ENCODE results near the gene SGCD.
"Not testable (repeated sequence)": the region's sequence is repeated elsewhere in the genome, so short reads cannot be mapped to it uniquely, and the experiment has no call there.

The SGCD gene

GRCh38 chr5:156589946-156590216 lies 262.9 kb downstream of the SGCD start:
- Mint-ChIP-seq H3K36me3 (no peaks in the 10 kb centered on the region), H3K4me1 (no peaks in the 10 kb centered on the region), H3K27ac (no peak overlapping the region), H3K9me3 (no peaks in the 10 kb centered on the region), H3K4me3 (no peak overlapping the region), H3K27me3 (peaks cover 9% of the 10 kb centered on the region in 2 donors)
- no peak for DNase-seq
- no peak for ATAC-seq (replicated peaks)

- peaks cover 9% of the 10 kb centered on the region in 2 donors for H3K27me3 Mint-ChIP-seq
- no peak for DNase-seq
- H3K4me1 Mint-ChIP-seq, result no peaks in the 10 kb centered on the region
- H3K36me3 Mint-ChIP-seq, result no peaks in the 10 kb centered on the region
- H3K9me3 Mint-ChIP-seq, result no peaks in the 10 kb centered on the region
- ATAC-seq (replicated peaks), result no peak
- no peak overlapping the region for H3K4me3 Mint-ChIP-seq
- H3K27ac Mint-ChIP-seq, result no peak overlapping the region
Measured at GRCh38 chr5:156590978-156591377, 264.0 kb downstream of the SGCD start.

GRCh38 chr5:156591631-156592030 lies 264.7 kb downstream of the SGCD start:
- Mint-ChIP-seq H3K27me3 (peaks cover 9% of the 10 kb centered on the region in 2 donors), H3K4me1 (no peaks in the 10 kb centered on the region), H3K36me3 (no peaks in the 10 kb centered on the region), H3K4me3 (no peak overlapping the region), H3K9me3 (no peaks in the 10 kb centered on the region), H3K27ac (no peak overlapping the region)
- ATAC-seq (replicated peaks) (no peak), DNase-seq (no peak)

GRCh38 chr5:156593546-156593945 lies 266.6 kb downstream of the SGCD start:
- Mint-ChIP-seq H3K4me3 (no peak overlapping the region), H3K9me3 (no peaks in the 10 kb centered on the region), H3K36me3 (no peaks in the 10 kb centered on the region), H3K27ac (no peak overlapping the region), H3K27me3 (peaks cover 5 to 6% of the 10 kb centered on the region in 2 donors), H3K4me1 (no peaks in the 10 kb centered on the region)
- no peak for DNase-seq
- no peak for ATAC-seq (replicated peaks)

GRCh38 chr5:156594406-156594805 lies 267.4 kb downstream of the SGCD start:
- no peaks in the 10 kb centered on the region for H3K36me3 Mint-ChIP-seq
- no peaks in the 10 kb centered on the region for H3K4me1 Mint-ChIP-seq
- no peak overlapping the region for H3K27ac Mint-ChIP-seq
- no peak overlapping the region for H3K4me3 Mint-ChIP-seq
- ATAC-seq (replicated peaks), result no peak
- DNase-seq, result no peak
- H3K9me3 Mint-ChIP-seq, result no peaks in the 10 kb centered on the region
- H3K27me3 Mint-ChIP-seq, result peaks cover 0 to 5% of the 10 kb centered on the region in 2 donors

GRCh38 chr5:156595132-156595787 lies 268.3 kb downstream of the SGCD start:
- H3K27ac Mint-ChIP-seq, result no peak overlapping the region
- no peak for ATAC-seq (replicated peaks)
- DNase-seq, result no peak
- no peaks in the 10 kb centered on the region for H3K36me3 Mint-ChIP-seq
- H3K4me3 Mint-ChIP-seq, result no peak overlapping the region
- H3K4me1 Mint-ChIP-seq, result no peaks in the 10 kb centered on the region
- H3K27me3 Mint-ChIP-seq, result peaks cover 0 to 5% of the 10 kb centered on the region in 2 donors
- no peaks in the 10 kb centered on the region for H3K9me3 Mint-ChIP-seq

GRCh38 chr5:156597276-156597675 lies 270.3 kb downstream of the SGCD start:
- H3K27ac Mint-ChIP-seq, result no peak overlapping the region
- H3K27me3 Mint-ChIP-seq, result peaks cover 0 to 5% of the 10 kb centered on the region in 2 donors
- H3K4me1 Mint-ChIP-seq, result no peaks in the 10 kb centered on the region
- DNase-seq, result no peak
- peaks cover 6 to 12% of the 10 kb centered on the region in 2 donors for H3K9me3 Mint-ChIP-seq
- H3K4me3 Mint-ChIP-seq, result no peak overlapping the region
- peaks cover 0 to under 1% of the 10 kb centered on the region in 2 donors for H3K36me3 Mint-ChIP-seq
- ATAC-seq (replicated peaks), result no peak

GRCh38 chr5:156598964-156599363 lies 272.0 kb downstream of the SGCD start:
- no peaks in the 10 kb centered on the region for H3K27me3 Mint-ChIP-seq
- H3K9me3 Mint-ChIP-seq, result peaks cover 9 to 23% of the 10 kb centered on the region in 2 donors
- ATAC-seq (replicated peaks) (no peak), DNase-seq (no peak)
- no peak overlapping the region for H3K27ac Mint-ChIP-seq
- no peak overlapping the region for H3K4me3 Mint-ChIP-seq
- H3K36me3 Mint-ChIP-seq, result peaks cover 0 to 4% of the 10 kb centered on the region in 2 donors
- no peaks in the 10 kb centered on the region for H3K4me1 Mint-ChIP-seq

GRCh38 chr5:156610582-156610981 lies 283.6 kb downstream of the SGCD start:
- H3K27me3 Mint-ChIP-seq; H3K4me1 Mint-ChIP-seq; DNase-seq; H3K36me3 Mint-ChIP-seq; H3K27ac Mint-ChIP-seq; ATAC-seq (replicated peaks); H3K4me3 Mint-ChIP-seq: not testable (repeated sequence)
- peaks cover 16 to 24% of the 10 kb centered on the region in 2 donors for H3K9me3 Mint-ChIP-seq

- no peaks in the 10 kb centered on the region for H3K4me1 Mint-ChIP-seq
- peaks cover 13 to 17% of the 10 kb centered on the region in 2 donors for H3K9me3 Mint-ChIP-seq
- no peak overlapping the region for H3K27ac Mint-ChIP-seq
- ATAC-seq (replicated peaks) (no peak), DNase-seq (no peak)
- H3K27me3 Mint-ChIP-seq, result no peaks in the 10 kb centered on the region
- H3K36me3 Mint-ChIP-seq, result peaks cover 0 to 5% of the 10 kb centered on the region in 2 donors
- no peak overlapping the region for H3K4me3 Mint-ChIP-seq
Measured at GRCh38 chr5:156615901-156616300, 288.9 kb downstream of the SGCD start.

GRCh38 chr5:156617426-156617825 lies 290.5 kb downstream of the SGCD start:
- Mint-ChIP-seq H3K9me3 (peaks cover 0 to 5% of the 10 kb centered on the region in 2 donors), H3K27ac (no peak overlapping the region), H3K4me1 (no peaks in the 10 kb centered on the region), H3K36me3 (no peaks in the 10 kb centered on the region), H3K27me3 (no peaks in the 10 kb centered on the region), H3K4me3 (no peak overlapping the region)
- ATAC-seq (replicated peaks) (no peak), DNase-seq (no peak)

GRCh38 chr5:156618601-156619000 lies 291.6 kb downstream of the SGCD start:
- ATAC-seq (replicated peaks) (no peak), DNase-seq (no peak)
- H3K27me3 Mint-ChIP-seq, result no peaks in the 10 kb centered on the region
- peaks cover 0 to 5% of the 10 kb centered on the region in 2 donors for H3K9me3 Mint-ChIP-seq
- no peak overlapping the region for H3K4me3 Mint-ChIP-seq
- H3K36me3 Mint-ChIP-seq, result no peaks in the 10 kb centered on the region
- no peak overlapping the region for H3K27ac Mint-ChIP-seq
- H3K4me1 Mint-ChIP-seq, result no peaks in the 10 kb centered on the region

- Mint-ChIP-seq H3K4me3 (no peak overlapping the region), H3K27ac (no peak overlapping the region), H3K9me3 (peaks cover 0 to 5% of the 10 kb centered on the region in 2 donors), H3K4me1 (no peaks in the 10 kb centered on the region), H3K36me3 (no peaks in the 10 kb centered on the region), H3K27me3 (no peaks in the 10 kb centered on the region)
- ATAC-seq (replicated peaks) (no peak), DNase-seq (no peak)
Measured at GRCh38 chr5:156621719-156622118, 294.8 kb downstream of the SGCD start.

GRCh38 chr5:156623381-156624040 lies 296.5 kb downstream of the SGCD start:
- ATAC-seq (replicated peaks), result no peak
- Mint-ChIP-seq H3K36me3 (no peaks in the 10 kb centered on the region), H3K27me3 (no peaks in the 10 kb centered on the region), H3K9me3 (no peaks in the 10 kb centered on the region), H3K4me1 (no peaks in the 10 kb centered on the region), H3K27ac (no peak overlapping the region), H3K4me3 (no peak overlapping the region)
- DNase-seq, result no peak

GRCh38 chr5:156624686-156625085 lies 297.7 kb downstream of the SGCD start:
- Mint-ChIP-seq H3K4me3 (no peak overlapping the region), H3K27me3 (no peaks in the 10 kb centered on the region), H3K9me3 (no peaks in the 10 kb centered on the region), H3K4me1 (no peaks in the 10 kb centered on the region), H3K36me3 (no peaks in the 10 kb centered on the region), H3K27ac (no peak overlapping the region)
- DNase-seq (no peak), ATAC-seq (replicated peaks) (no peak)
